ENCODE results near the gene UCHL3.

- TF ChIP-seq CTCF (IDR thresholded peaks at IDR 0.05) (no peak), POLR2A (IDR thresholded peaks at IDR 0.05) (no peak)
Observed at GRCh38 chr13:75607447-75607846, 57.9 kb downstream of the UCHL3 start.
